Measurements from ENCODE around the gene ZSWIM6. TPM values are rescaled to one million over a fixed set of nuclear protein-coding genes. Genes with fewer than 3 reads are reported as not detected.

Gene ZSWIM6
- total RNA-seq, 6 experiments from 2014 or later, result 2.8 to 7.2 (median 4.1) TPM

DNA sequence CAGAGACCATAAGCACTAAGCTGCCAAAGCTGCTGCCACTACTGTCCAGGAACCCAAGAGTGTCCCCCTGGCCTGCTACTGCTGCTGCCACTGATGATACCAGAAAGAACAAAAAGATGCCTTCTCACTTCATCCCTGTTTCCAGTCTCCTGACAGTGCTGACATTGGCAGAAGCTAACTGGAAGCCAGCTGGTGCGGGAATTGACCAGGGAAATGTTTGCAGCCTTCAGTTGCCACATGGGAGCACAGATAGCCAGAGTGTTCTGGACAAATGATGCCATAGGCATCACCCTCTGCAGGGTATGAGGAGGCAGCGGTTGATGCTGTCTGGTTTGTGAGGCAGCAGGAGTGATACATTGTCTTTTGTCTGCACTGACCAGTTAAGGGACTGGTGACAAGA, 258.4 kb downstream of the ZSWIM6 start:
- Histone ChIP-seq H3K36me3 (no peaks in the 10 kb centered on the region), H3K9me3 (no peaks in the 10 kb centered on the region), H3K27me3 (no peaks in the 10 kb centered on the region), H3K4me3 (no peak overlapping the region), H3K27ac (no peak overlapping the region), H3K4me1 (no peaks in the 10 kb centered on the region)
- ATAC-seq (no peak), DNase-seq (no peak)
- TF ChIP-seq CTCF (IDR thresholded peaks at IDR 0.05) (no peak), POLR2A (IDR thresholded peaks at IDR 0.05) (no peak)
- intact Hi-C loops (cut with DNase I), result no loop called here
- 85% methylated on average over 2 of the region's 2 CpGs for WGBS (ENCODE audit: insufficient coverage, low coverage, low lambda C conversion rate, missing lambda C conversion rate)

DNA sequence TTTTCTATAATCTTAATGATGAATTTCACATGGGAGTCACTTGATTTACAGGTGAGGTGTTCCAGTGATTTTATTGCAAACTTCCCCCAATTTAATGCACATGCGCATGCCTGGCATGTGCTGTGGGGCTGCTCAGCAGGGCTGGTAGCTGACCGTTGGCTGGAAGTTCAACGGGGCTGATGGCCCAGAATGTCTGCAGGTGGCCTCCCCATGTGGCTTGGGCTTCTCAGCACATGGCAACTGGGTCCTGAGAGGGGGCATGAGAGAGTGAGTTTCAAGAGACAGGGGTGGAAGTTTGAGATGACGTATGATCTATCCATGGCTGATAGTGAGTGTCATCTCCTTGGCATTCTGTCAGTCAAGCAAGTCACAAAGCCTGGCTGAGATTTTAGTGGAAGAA, 259.8 kb downstream of the ZSWIM6 start:
- Histone ChIP-seq H3K4me1 (peaks cover 0 to 11% (median 0%) of the 10 kb centered on the region in 4 donors), H3K4me3 (no peak overlapping the region), H3K27ac (no peak overlapping the region), H3K9me3 (no peaks in the 10 kb centered on the region), H3K36me3 (no peaks in the 10 kb centered on the region), H3K27me3 (no peaks in the 10 kb centered on the region)
- no peak for TF ChIP-seq CTCF (IDR thresholded peaks at IDR 0.05)
- no peak for TF ChIP-seq POLR2A (IDR thresholded peaks at IDR 0.05)
- whole genome bisulfite sequencing (ENCODE audit: insufficient coverage, low coverage, low lambda C conversion rate, missing lambda C conversion rate), result 89% methylated on average over 4 of the region's 4 CpGs
- DNase-seq (no peak), ATAC-seq (no peak)
- intact Hi-C loops (cut with DNase I), result no loop called here

- Histone ChIP-seq H3K27ac (no peak overlapping the region), H3K4me1 (peaks cover 0 to 23% (median 3%) of the 10 kb centered on the region in 4 donors), H3K4me3 (no peak overlapping the region), H3K9me3 (no peaks in the 10 kb centered on the region), H3K36me3 (no peaks in the 10 kb centered on the region), H3K27me3 (no peaks in the 10 kb centered on the region)
- intact Hi-C loops (cut with DNase I), result no loop called here
- ATAC-seq, result no peak
- no peak for DNase-seq
- TF ChIP-seq POLR2A (IDR thresholded peaks at IDR 0.05) (no peak), CTCF (IDR thresholded peaks at IDR 0.05) (no peak)
These were observed 263.4 kb downstream of the ZSWIM6 start for GRCh38 chr5:61595426-61595825.

Other genes with a start within 250 kb of the ZSWIM6 start
- 10 to 100 TPM; 22.8 to 44.8 (median 29.4) TPM for gene SMIM15, start 169.8 kb upstream of the ZSWIM6 start, total RNA-seq